Panc1 (cell line): Measurements from ENCODE around the gene VSNL1.

Source experiments
- POLR2AphosphoS5 ChIP-seq: IDR thresholded peaks from 2 replicates; pipeline ENCODE4 v1.6.1; 2012; ENCODE audit warnings: mild to moderate bottlenecking, low read depth, low read length, moderate library complexity
- TF ChIP-seq, protein P1 (sequence below): fragments of 450-650 bp; IDR thresholded peaks from 2 replicates; pipeline ENCODE4 v1.5.1; 2017; ENCODE audit warnings: mild to moderate bottlenecking
- TF ChIP-seq, protein P2 (sequence below), 2 experiments: IDR thresholded peaks; 2 replicates each; pipeline ENCODE4 v1.6.1; 2011 to 2012; ENCODE audit warnings: low read depth in 2 of 2, control low read depth in 1 of 2, low read length in 1 of 2, mild to moderate bottlenecking in 1 of 2, moderate library complexity in 1 of 2; ENCODE audit not compliant: insufficient read depth in 1 of 2

DNA sequence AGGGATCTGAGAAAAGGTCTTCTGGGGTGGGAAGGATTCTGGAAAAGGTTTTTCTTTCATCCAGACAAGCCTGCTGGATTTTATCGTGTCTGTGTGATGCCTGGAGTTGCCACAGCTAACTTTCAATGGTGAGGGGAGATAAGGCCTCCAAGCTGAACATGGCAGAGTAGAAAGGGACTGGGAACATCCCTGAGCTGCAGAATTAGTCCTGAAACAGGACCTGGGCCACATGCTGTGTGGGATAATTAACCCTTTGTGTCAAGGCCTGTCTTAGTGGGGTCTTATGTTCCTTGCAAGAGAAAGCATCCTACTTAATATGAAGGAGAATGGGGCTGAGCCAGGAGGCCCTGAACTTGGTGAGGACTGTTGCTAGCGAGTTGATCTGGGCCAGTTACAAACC lies 66.4 kb downstream of the VSNL1 start:
- TF ChIP-seq, protein P1, sequence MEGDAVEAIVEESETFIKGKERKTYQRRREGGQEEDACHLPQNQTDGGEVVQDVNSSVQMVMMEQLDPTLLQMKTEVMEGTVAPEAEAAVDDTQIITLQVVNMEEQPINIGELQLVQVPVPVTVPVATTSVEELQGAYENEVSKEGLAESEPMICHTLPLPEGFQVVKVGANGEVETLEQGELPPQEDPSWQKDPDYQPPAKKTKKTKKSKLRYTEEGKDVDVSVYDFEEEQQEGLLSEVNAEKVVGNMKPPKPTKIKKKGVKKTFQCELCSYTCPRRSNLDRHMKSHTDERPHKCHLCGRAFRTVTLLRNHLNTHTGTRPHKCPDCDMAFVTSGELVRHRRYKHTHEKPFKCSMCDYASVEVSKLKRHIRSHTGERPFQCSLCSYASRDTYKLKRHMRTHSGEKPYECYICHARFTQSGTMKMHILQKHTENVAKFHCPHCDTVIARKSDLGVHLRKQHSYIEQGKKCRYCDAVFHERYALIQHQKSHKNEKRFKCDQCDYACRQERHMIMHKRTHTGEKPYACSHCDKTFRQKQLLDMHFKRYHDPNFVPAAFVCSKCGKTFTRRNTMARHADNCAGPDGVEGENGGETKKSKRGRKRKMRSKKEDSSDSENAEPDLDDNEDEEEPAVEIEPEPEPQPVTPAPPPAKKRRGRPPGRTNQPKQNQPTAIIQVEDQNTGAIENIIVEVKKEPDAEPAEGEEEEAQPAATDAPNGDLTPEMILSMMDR: no peak
- no peak for TF ChIP-seq POLR2AphosphoS5
- TF ChIP-seq, protein P2, sequence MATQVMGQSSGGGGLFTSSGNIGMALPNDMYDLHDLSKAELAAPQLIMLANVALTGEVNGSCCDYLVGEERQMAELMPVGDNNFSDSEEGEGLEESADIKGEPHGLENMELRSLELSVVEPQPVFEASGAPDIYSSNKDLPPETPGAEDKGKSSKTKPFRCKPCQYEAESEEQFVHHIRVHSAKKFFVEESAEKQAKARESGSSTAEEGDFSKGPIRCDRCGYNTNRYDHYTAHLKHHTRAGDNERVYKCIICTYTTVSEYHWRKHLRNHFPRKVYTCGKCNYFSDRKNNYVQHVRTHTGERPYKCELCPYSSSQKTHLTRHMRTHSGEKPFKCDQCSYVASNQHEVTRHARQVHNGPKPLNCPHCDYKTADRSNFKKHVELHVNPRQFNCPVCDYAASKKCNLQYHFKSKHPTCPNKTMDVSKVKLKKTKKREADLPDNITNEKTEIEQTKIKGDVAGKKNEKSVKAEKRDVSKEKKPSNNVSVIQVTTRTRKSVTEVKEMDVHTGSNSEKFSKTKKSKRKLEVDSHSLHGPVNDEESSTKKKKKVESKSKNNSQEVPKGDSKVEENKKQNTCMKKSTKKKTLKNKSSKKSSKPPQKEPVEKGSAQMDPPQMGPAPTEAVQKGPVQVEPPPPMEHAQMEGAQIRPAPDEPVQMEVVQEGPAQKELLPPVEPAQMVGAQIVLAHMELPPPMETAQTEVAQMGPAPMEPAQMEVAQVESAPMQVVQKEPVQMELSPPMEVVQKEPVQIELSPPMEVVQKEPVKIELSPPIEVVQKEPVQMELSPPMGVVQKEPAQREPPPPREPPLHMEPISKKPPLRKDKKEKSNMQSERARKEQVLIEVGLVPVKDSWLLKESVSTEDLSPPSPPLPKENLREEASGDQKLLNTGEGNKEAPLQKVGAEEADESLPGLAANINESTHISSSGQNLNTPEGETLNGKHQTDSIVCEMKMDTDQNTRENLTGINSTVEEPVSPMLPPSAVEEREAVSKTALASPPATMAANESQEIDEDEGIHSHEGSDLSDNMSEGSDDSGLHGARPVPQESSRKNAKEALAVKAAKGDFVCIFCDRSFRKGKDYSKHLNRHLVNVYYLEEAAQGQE (IDR thresholded peaks at IDR 0.05; ENCODE audit: insufficient read depth in 1 of 2, low read depth in 2 of 2, low read length in 1 of 2): no peak
